Smooth muscle cell (in vitro differentiated cells): ENCODE measurements around the gene KNSTRN. TPM values are rescaled to one million over a fixed set of nuclear protein-coding genes. Genes with fewer than 3 reads are reported as not detected.
A peak's percentile ranks its signal among the peaks of the same experiment; 100 is the strongest.

Experiments used
- DNase-seq: peaks from one replicate; lab custom pipeline; 2025; ENCODE audit not compliant: unreplicated experiment; lab: John Stamatoyannopoulos, UW
- H2AFZ ChIP-seq: fragments of 200-600 bp; sonication (generic); 2 replicates; pipeline ENCODE4 v1.6.0; 2016; ENCODE audit warnings: antibody characterized with exemption, low read depth, mild to moderate bottlenecking
- H3F3A ChIP-seq: fragments of 200-600 bp; sonication (generic); 2 replicates; pipeline ENCODE4 v1.6.0; 2017; ENCODE audit warnings: antibody characterized with exemption, low read depth
- H3K27ac ChIP-seq: fragments of 200-600 bp; sonication (generic); 2 replicates; pipeline ENCODE4 v1.5.1; 2016; ENCODE audit warnings: low read depth, mild to moderate bottlenecking
- H3K27me3 ChIP-seq: fragments of 200-600 bp; sonication (generic); 2 replicates; pipeline ENCODE4 v1.6.1; 2016; ENCODE audit warnings: low read depth, mild to moderate bottlenecking
- H3K36me3 ChIP-seq: fragments of 200-600 bp; sonication (generic); 2 replicates; pipeline ENCODE4 v1.5.1; 2016; ENCODE audit warnings: low read depth
- H3K4me1 ChIP-seq: fragments of 200-600 bp; sonication (generic); 2 replicates; pipeline ENCODE4 v1.5.1; 2016; ENCODE audit warnings: low read depth
- H3K4me2 ChIP-seq: fragments of 200-600 bp; sonication (generic); 2 replicates; pipeline ENCODE4 v1.6.0; 2016; ENCODE audit warnings: mild to moderate bottlenecking
- H3K4me3 ChIP-seq: fragments of 200-600 bp; sonication (generic); 2 replicates; pipeline ENCODE4 v1.5.1; 2016; ENCODE audit warnings: mild to moderate bottlenecking
- H3K79me2 ChIP-seq: fragments of 200-600 bp; sonication (generic); 2 replicates; pipeline ENCODE4 v1.6.0; 2016; ENCODE audit warnings: low read depth, mild to moderate bottlenecking
- H3K9ac ChIP-seq: fragments of 200-600 bp; sonication (generic); 2 replicates; pipeline ENCODE4 v1.6.0; 2016; ENCODE audit warnings: low read depth
- H3K9me3 ChIP-seq: fragments of 200-600 bp; sonication (generic); replicated peaks from 2 replicates; pipeline ENCODE4 v1.5.1; 2016; ENCODE audit warnings: low read depth
- H4K20me1 ChIP-seq: fragments of 200-600 bp; sonication (generic); 2 replicates; pipeline ENCODE4 v1.6.0; 2016; ENCODE audit warnings: low read depth
- WGBS: methylation state at CpG from one replicate; pipeline ENCODE4 v1.1.7; 2016; ENCODE audit warnings: low lambda C conversion rate; 5-methylcytosine and 5-hydroxymethylcytosine counted together
- polyA plus RNA-seq: library from polyadenylated mRNA; unstranded; fragments of >200 nt; fragmentation: Nextera tagmentation; extraction: Ambion mirVana; gene quantifications from 2 replicates; pipeline ENCODE4 v1.2.1, GENCODE V29; 2016
- total RNA-seq: library from RNA; depleted of rRNA; stranded (reverse); fragments of >200 nt; gene quantifications from 2 replicates; pipeline ENCODE4 v1.2.3, GENCODE V29; 2014
- TF ChIP-seq, protein P1 (sequence below): fragments of 200-600 bp; sonication (generic); IDR thresholded peaks from 2 replicates; pipeline ENCODE4 v1.5.1; 2017; ENCODE audit warnings: borderline replicate concordance, mild to moderate bottlenecking, antibody characterized with exemption; ENCODE audit not compliant: insufficient read depth, poor library complexity, severe bottlenecking

Gene KNSTRN
- total and polyA plus RNA-seq, 2 experiments from 2014 or later: 17.3 to 27.0 TPM

DNA sequence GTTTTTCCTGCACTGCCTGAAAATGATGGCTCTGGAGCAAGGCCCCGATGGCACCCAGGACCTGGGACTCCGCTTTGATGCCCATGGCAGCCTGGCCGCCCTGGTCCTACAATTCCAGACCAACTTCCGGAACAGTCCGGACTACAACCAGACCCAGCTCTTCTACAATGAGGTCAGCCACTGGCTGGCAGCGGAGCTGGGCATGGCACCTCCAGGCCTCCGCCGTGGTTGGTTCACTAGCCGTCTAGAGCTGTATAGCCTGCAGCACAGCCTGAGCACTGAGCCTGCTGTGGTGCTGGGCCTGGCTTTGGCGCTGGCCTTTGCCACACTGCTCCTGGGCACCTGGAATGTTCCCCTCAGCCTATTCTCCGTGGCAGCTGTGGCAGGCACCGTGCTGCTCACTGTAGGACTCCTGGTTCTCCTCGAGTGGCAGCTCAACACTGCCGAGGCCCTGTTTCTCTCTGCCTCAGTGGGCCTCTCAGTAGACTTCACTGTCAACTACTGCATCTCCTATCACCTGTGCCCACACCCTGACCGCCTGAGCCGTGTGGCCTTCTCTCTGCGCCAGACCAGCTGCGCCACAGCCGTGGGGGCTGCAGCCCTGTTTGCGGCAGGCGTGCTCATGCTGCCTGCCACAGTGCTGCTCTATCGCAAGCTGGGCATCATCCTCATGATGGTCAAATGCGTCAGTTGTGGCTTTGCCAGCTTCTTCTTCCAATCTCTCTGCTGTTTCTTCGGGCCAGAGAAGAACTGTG lies 13.6 kb upstream of the KNSTRN start:
- 96% methylated on average over 24 of the region's 24 CpGs for WGBS
- Histone ChIP-seq H4K20me1 (no peaks in the 10 kb centered on the region), H3K9ac (no peak overlapping the region)

DNA sequence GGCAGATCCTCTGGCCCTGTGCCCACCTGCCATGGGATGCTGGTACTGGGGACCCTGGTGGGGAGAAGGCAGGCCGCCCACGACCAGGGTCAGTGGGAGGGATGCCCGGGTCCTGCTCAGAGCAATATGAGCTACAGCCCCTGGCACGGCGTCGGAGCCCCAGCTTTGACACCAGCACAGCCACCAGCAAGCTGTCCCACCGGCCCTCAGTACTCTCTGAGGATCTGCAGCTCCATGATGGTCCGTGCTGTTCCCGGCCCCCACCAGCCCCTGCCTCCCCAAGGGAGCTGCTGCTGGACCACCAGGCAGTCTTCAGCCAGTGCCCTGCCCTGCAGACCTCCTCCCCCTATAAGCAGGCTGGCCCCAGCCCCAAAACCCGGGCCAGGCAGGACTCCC lies 13.0 kb upstream of the KNSTRN start:
- H3K79me2 ChIP-seq: no peaks in the 10 kb centered on the region
- H3K4me2 ChIP-seq: no peak overlapping the region
- H3K9ac ChIP-seq: no peak overlapping the region
- no peak overlapping the region for H2AFZ ChIP-seq
- no peak for DNase-seq
- H3K4me1 ChIP-seq: no peaks in the 10 kb centered on the region
- H3K27me3 ChIP-seq: no peaks in the 10 kb centered on the region
- H3K4me3 ChIP-seq: no peak overlapping the region
- no peak overlapping the region for H3K27ac ChIP-seq
- no peaks in the 10 kb centered on the region for H3K36me3 ChIP-seq
- H3F3A ChIP-seq: no peaks in the 10 kb centered on the region
- H4K20me1 ChIP-seq: no peaks in the 10 kb centered on the region
- 93% methylated on average over 9 of the region's 10 CpGs for WGBS
- TF ChIP-seq, protein P1, sequence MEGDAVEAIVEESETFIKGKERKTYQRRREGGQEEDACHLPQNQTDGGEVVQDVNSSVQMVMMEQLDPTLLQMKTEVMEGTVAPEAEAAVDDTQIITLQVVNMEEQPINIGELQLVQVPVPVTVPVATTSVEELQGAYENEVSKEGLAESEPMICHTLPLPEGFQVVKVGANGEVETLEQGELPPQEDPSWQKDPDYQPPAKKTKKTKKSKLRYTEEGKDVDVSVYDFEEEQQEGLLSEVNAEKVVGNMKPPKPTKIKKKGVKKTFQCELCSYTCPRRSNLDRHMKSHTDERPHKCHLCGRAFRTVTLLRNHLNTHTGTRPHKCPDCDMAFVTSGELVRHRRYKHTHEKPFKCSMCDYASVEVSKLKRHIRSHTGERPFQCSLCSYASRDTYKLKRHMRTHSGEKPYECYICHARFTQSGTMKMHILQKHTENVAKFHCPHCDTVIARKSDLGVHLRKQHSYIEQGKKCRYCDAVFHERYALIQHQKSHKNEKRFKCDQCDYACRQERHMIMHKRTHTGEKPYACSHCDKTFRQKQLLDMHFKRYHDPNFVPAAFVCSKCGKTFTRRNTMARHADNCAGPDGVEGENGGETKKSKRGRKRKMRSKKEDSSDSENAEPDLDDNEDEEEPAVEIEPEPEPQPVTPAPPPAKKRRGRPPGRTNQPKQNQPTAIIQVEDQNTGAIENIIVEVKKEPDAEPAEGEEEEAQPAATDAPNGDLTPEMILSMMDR: no peak
- H3K9me3 ChIP-seq: no peaks in the 10 kb centered on the region

More for the DNA sequence above, 13.6 kb upstream of the KNSTRN start:
- no peaks in the 10 kb centered on the region for H3K79me2 ChIP-seq
- no peaks in the 10 kb centered on the region for H3K4me1 ChIP-seq
- no peak for DNase-seq
- no peak overlapping the region for H3K4me3 ChIP-seq
- no peaks in the 10 kb centered on the region for H3K9me3 ChIP-seq
- no peaks in the 10 kb centered on the region for H3K27me3 ChIP-seq
- H3F3A ChIP-seq: no peaks in the 10 kb centered on the region
- H3K27ac ChIP-seq: no peak overlapping the region
- peak overlapping the region; percentile 9 for H2AFZ ChIP-seq
- TF ChIP-seq, protein P1: no peak
- H3K36me3 ChIP-seq: no peaks in the 10 kb centered on the region
- H3K4me2 ChIP-seq: no peak overlapping the region

DNA sequence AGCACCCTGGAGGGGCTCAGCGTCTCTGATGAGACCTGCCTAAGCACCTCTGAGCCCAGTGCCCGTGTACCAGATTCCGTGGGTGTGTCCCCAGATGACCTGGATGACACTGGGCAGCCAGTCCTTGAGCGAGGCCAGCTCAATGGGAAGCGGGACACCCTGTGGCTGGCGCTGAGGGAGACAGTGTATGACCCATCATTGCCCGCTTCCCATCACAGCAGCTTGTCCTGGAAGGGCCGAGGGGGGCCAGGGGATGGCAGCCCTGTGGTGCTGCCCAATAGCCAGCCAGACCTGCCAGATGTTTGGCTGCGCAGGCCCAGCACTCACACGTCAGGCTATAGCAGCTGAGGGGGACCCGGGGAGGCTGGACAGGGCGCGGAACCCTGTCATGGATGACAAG lies 12.6 kb upstream of the KNSTRN start:
- no peak overlapping the region for H2AFZ ChIP-seq
- H3K79me2 ChIP-seq: no peaks in the 10 kb centered on the region
- H3K27ac ChIP-seq: no peak overlapping the region
- DNase-seq: no peak
- H3K9me3 ChIP-seq: no peaks in the 10 kb centered on the region
- H3K9ac ChIP-seq: no peak overlapping the region
- H3K27me3 ChIP-seq: no peaks in the 10 kb centered on the region
- no peaks in the 10 kb centered on the region for H3K36me3 ChIP-seq
- H3K4me3 ChIP-seq: no peak overlapping the region
- no peaks in the 10 kb centered on the region for H4K20me1 ChIP-seq
- TF ChIP-seq, protein P1: no peak
- WGBS: 93% methylated on average over 13 of the region's 13 CpGs
- no peaks in the 10 kb centered on the region for H3F3A ChIP-seq
- H3K4me2 ChIP-seq: no peak overlapping the region
- H3K4me1 ChIP-seq: no peaks in the 10 kb centered on the region

DNA sequence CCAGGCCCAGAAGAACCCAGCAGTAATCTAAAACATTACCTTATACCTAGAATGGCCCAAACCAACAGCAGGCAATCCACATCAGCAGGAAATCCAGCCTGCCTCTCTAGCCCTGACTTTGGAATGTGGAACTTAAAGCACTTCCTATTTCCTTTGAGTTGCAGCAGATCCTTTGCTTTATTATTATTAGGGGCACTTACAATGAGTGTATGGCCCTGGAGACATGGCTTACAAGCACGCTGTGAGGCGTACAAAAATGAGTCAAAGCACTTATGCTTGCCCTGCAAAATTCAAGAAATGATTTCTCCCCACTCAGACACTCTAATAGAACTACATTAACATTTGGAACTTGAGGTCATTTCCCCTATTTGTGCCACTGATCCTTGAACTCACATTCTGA lies 9.5 kb upstream of the KNSTRN start:
- no peak overlapping the region for H3K4me2 ChIP-seq
- H2AFZ ChIP-seq: no peak overlapping the region

More for the DNA sequence above, 9.5 kb upstream of the KNSTRN start:
- Histone ChIP-seq H3K4me1 (no peaks in the 10 kb centered on the region), H3K79me2 (no peaks in the 10 kb centered on the region), H3K9me3 (no peaks in the 10 kb centered on the region), H3K27me3 (no peaks in the 10 kb centered on the region), H3K36me3 (no peaks in the 10 kb centered on the region), H3F3A (no peaks in the 10 kb centered on the region), H4K20me1 (no peaks in the 10 kb centered on the region), H3K4me3 (no peak overlapping the region), H3K27ac (no peak overlapping the region), H3K9ac (no peak overlapping the region)
- 19% methylated on average over 2 of the region's 2 CpGs for WGBS
- DNase-seq: no peak
- TF ChIP-seq, protein P1: no peak
